T-helper 1 cell treated with Interleukin-12 subunit alpha and Interleukin-12 subunit beta and Interleukin-4 antibody, amounts not matched to agents 30 μg/mL and 1 μg/mL, for 36 hours (primary cell): ENCODE measurements around the gene PCDH1.

Source experiments
- H3K27ac Mint-ChIP-seq: one replicate; pipeline ENCODE4 v1.8.0; 2021; ENCODE audit warnings: mild to moderate bottlenecking, mixed read lengths
- H3K27me3 Mint-ChIP-seq: one replicate; pipeline ENCODE4 v1.8.0; 2021; ENCODE audit warnings: low read depth, mixed read lengths
- H3K36me3 Mint-ChIP-seq: one replicate; pipeline ENCODE4 v1.8.0; 2021; ENCODE audit warnings: low read depth, mixed read lengths
- H3K4me1 Mint-ChIP-seq: one replicate; pipeline ENCODE4 v1.8.0; 2021; ENCODE audit warnings: low read depth, mixed read lengths
- H3K4me3 Mint-ChIP-seq: one replicate; pipeline ENCODE4 v1.8.0; 2021; ENCODE audit warnings: mild to moderate bottlenecking, moderate library complexity, mixed read lengths
- H3K9me3 Mint-ChIP-seq: one replicate; pipeline ENCODE4 v1.8.0; 2021; ENCODE audit warnings: mixed read lengths

PCDH1 gene

GRCh38 chr5:141846031-141846430, 32.2 kb downstream of the PCDH1 start:
- Mint-ChIP-seq H3K4me1 (peaks cover 13% of the 10 kb centered on the region), H3K27ac (no peak overlapping the region), H3K36me3 (no peaks in the 10 kb centered on the region), H3K9me3 (no peaks in the 10 kb centered on the region), H3K27me3 (peaks cover 14% of the 10 kb centered on the region), H3K4me3 (no peak overlapping the region)

GRCh38 chr5:141845371-141845851, 32.8 kb downstream of the PCDH1 start:
- no peaks in the 10 kb centered on the region for H3K36me3 Mint-ChIP-seq

GRCh38 chr5:141844414-141845097, 33.7 kb downstream of the PCDH1 start:
- H3K27me3 Mint-ChIP-seq, result peaks cover 16% of the 10 kb centered on the region
- no peak overlapping the region for H3K27ac Mint-ChIP-seq
- no peaks in the 10 kb centered on the region for H3K36me3 Mint-ChIP-seq
- no peaks in the 10 kb centered on the region for H3K9me3 Mint-ChIP-seq
- H3K4me1 Mint-ChIP-seq, result peaks cover 13% of the 10 kb centered on the region
- no peak overlapping the region for H3K4me3 Mint-ChIP-seq

More at GRCh38 chr5:141845371-141845851, 32.8 kb downstream of the PCDH1 start:
- Mint-ChIP-seq H3K9me3 (no peaks in the 10 kb centered on the region), H3K27me3 (peaks cover 16% of the 10 kb centered on the region), H3K27ac (no peak overlapping the region), H3K4me3 (no peak overlapping the region), H3K4me1 (peaks cover 13% of the 10 kb centered on the region)

- peaks cover 21% of the 10 kb centered on the region for H3K27me3 Mint-ChIP-seq
- H3K36me3 Mint-ChIP-seq, result no peaks in the 10 kb centered on the region
- H3K4me1 Mint-ChIP-seq, result peaks cover 11% of the 10 kb centered on the region
- H3K27ac Mint-ChIP-seq, result no peak overlapping the region
- no peaks in the 10 kb centered on the region for H3K9me3 Mint-ChIP-seq
- H3K4me3 Mint-ChIP-seq, result no peak overlapping the region
Measured at GRCh38 chr5:141843156-141843927, 34.9 kb downstream of the PCDH1 start.

DNA sequence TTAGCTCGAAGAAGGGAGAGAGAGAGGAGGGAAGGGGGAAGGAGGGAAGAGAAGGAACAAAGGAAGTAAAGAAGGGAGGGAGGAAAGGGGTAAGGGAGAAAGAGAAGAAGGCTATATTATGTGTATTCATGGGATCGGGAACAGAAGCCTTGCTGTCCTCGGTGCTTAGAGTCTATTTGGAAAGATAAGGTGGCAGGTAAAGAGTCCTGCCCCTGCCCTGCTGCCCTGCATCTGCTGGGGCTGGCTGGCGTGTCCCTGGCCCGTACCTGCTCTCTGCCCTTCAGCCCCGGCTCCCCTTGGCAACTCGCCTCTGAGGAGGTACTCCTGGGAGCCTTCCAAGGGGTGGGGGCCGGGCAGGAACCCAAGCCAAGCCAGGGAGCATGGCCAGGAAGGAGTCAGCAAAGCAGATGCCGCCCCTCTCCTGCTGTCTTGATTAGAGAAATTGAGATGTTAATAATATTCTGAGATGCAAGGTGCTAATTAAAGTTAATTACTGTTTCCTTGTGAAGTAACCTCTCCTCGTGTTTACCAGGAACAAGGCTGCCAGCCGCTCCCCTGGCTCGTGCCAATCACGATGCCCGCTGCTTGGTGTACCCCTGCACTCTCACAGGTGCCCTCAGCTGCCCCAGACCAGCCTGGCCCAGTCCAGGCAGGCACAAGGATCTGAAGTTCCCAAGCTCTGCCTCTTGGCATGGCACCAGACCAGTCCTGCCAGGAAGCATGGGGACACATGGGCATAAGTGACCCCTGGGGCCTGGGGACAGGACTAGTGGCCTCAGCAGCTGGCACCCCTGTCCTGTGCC, 36.6 kb downstream of the PCDH1 start:
- Mint-ChIP-seq H3K4me1 (peaks cover 10% of the 10 kb centered on the region), H3K4me3 (no peak overlapping the region), H3K36me3 (no peaks in the 10 kb centered on the region), H3K9me3 (no peaks in the 10 kb centered on the region), H3K27me3 (peaks cover 21% of the 10 kb centered on the region), H3K27ac (no peak overlapping the region)

DNA sequence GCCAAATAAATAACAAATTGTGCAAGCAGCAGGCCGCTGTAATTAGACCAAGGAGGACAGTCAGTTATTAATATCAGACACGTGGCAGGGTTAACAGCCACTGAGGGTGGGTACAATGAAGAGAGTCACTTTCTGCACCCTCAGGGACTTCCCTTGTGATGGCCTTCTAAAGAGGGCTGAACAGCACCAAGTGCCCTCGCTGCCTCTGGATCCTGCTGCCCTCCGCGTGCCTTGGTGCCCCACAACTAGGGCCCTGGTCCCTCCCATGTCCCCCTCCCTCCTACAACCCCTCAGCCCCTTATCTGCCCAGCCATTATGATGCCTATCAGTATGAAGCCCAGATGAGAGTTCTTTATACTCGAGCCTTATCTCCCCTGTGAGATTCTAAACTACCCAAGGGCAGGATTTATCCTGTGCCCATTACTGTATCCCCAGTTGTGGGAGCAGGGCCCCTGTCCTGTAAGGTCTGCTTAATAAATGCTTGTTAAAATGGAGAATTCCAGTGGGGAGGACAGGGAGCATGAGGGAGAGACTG, 37.3 kb downstream of the PCDH1 start:
- Mint-ChIP-seq H3K27me3 (peaks cover 21% of the 10 kb centered on the region), H3K4me1 (peaks cover 9% of the 10 kb centered on the region), H3K9me3 (no peaks in the 10 kb centered on the region), H3K4me3 (no peak overlapping the region), H3K27ac (no peak overlapping the region), H3K36me3 (no peaks in the 10 kb centered on the region)

DNA sequence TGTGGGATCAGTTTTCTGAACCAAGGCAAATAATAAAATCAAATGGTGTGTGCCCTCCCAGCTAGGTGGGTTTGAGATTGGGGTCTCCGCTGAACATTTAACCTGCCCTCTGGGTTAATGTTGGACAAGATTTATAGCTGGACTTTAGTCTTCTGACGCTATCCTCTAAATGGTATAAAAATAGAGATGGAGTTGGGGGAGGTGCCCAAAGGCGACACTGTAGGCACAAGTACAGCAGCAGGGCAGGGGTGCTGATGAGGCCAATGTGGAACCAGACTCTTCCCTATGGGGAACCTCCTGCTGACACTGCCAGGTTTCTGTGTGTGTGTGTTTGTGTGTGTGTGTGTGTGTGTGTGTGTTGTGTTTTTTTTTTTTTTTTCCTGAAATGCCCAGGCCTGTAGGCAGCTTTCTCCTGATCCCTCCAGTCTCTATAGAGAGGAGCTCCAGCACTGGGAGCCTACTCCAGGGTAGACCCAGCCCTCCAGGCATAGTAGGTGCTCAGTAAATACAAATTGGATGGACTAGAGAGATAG, 37.9 kb downstream of the PCDH1 start:
- Mint-ChIP-seq H3K9me3 (no peaks in the 10 kb centered on the region), H3K27ac (no peak overlapping the region), H3K27me3 (peaks cover 21% of the 10 kb centered on the region), H3K36me3 (no peaks in the 10 kb centered on the region), H3K4me1 (peaks cover 9% of the 10 kb centered on the region), H3K4me3 (no peak overlapping the region)

- no peaks in the 10 kb centered on the region for H3K36me3 Mint-ChIP-seq
- H3K27me3 Mint-ChIP-seq, result peaks cover 20% of the 10 kb centered on the region
- no peak overlapping the region for H3K27ac Mint-ChIP-seq
- H3K4me3 Mint-ChIP-seq, result no peak overlapping the region
- H3K4me1 Mint-ChIP-seq, result peaks cover 8% of the 10 kb centered on the region
- no peaks in the 10 kb centered on the region for H3K9me3 Mint-ChIP-seq
Measured at GRCh38 chr5:141839015-141839513, 39.1 kb downstream of the PCDH1 start.

- Mint-ChIP-seq H3K4me3 (no peak overlapping the region), H3K9me3 (no peaks in the 10 kb centered on the region), H3K36me3 (no peaks in the 10 kb centered on the region), H3K27me3 (peaks cover 14% of the 10 kb centered on the region), H3K4me1 (peaks cover 8% of the 10 kb centered on the region), H3K27ac (no peak overlapping the region)
Measured at GRCh38 chr5:141838326-141839014, 39.7 kb downstream of the PCDH1 start.

DNA sequence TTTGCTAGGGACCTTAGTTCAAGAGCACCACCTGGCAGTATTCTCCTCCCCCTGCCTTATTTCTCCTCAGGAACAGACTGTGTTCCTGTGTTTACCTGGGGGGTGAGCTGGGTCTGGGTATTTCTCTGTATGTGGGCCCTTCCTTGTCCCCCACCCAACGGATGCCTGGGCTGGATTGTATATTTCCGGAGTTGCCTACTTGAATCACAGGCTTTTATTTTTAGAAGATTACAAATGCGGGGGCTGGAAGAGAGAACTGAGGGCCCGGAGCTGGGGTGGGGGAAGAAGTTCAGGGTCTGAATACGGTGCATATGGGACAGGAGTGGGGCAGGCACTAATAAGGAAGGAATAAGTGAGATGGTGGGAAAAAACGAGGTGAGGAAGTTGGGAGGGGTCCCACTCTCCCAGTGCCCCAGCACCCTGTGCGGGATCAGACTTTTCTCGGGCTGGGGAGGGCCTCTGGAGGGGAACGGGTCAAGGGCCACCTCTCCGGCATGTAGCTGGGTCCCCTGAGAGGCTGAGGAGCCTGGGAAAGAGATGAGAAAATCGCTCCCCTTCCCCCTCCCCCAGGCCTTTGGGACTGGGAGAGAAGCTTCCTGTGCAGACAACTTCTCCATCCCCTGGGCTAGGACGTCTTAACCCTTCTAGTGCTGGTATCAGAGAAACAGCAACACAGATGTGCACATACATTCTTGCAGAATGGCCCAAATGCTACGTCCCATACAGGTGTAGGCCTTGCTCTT, 42.1 kb downstream of the PCDH1 start:
- Mint-ChIP-seq H3K36me3 (no peaks in the 10 kb centered on the region), H3K4me3 (no peak overlapping the region), H3K27me3 (peaks cover 21% of the 10 kb centered on the region), H3K9me3 (no peaks in the 10 kb centered on the region), H3K4me1 (peaks cover 8% of the 10 kb centered on the region), H3K27ac (no peak overlapping the region)

DNA sequence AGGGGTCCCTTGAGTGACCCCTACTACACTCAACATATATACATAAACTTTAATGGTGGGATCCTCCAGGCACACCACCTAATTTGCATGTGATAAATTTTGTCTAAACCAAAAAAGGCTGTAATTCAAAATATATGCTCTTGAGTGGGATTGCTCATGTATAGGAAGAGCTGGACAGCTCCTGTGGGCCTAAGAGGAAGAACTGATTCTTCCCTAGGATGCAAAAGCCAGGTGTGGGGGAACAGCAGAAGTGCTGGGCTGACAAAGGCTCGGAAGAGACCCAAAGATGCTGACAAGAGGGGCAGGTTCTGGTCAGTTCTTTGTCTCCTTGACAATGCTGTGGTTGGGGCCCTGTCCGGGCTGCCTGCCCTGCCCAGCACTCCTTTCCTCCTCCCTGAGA, 43.9 kb downstream of the PCDH1 start:
- peaks cover 27% of the 10 kb centered on the region for H3K27me3 Mint-ChIP-seq
- no peak overlapping the region for H3K4me3 Mint-ChIP-seq
- no peaks in the 10 kb centered on the region for H3K36me3 Mint-ChIP-seq
- no peaks in the 10 kb centered on the region for H3K9me3 Mint-ChIP-seq
- peaks cover 8% of the 10 kb centered on the region for H3K4me1 Mint-ChIP-seq
- H3K27ac Mint-ChIP-seq, result no peak overlapping the region

- Mint-ChIP-seq H3K27me3 (peaks cover 30% of the 10 kb centered on the region), H3K4me3 (no peak overlapping the region), H3K4me1 (peaks cover 7% of the 10 kb centered on the region), H3K27ac (no peak overlapping the region), H3K36me3 (no peaks in the 10 kb centered on the region), H3K9me3 (no peaks in the 10 kb centered on the region)
Measured at GRCh38 chr5:141832131-141832530, 46.1 kb downstream of the PCDH1 start.

DNA sequence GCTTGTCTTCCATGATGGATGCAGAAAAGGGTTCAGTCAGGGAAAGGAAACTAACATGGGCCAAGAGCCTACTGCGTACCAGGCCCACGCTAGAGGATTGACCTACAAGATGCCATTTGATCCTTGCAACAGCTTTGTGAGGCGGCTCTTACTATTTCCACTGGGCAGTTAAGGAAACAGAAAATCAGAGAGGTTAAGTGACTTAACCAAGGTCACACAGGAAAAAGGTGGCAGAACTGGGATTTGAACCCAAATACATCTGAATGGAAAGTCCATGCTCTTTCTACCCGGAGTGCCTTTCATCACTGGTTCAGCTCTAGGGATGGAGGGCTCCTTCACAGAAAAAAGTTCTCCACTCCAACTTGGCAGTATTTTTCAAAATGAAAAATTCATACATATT, 50.0 kb downstream of the PCDH1 start:
- H3K27ac Mint-ChIP-seq, result no peak overlapping the region
- no peak overlapping the region for H3K4me3 Mint-ChIP-seq
- H3K27me3 Mint-ChIP-seq, result peaks cover 60% of the 10 kb centered on the region
- no peaks in the 10 kb centered on the region for H3K9me3 Mint-ChIP-seq
- no peaks in the 10 kb centered on the region for H3K36me3 Mint-ChIP-seq
- H3K4me1 Mint-ChIP-seq, result peaks cover 3% of the 10 kb centered on the region
